Cardiac septum (tissue), 1 donor: ENCODE measurements around the gene C5orf58. TPM values are rescaled to one million over a fixed set of nuclear protein-coding genes. Genes with fewer than 3 reads are reported as not detected.

Experiments
- total RNA-seq: library from RNA; stranded (reverse); fragmentation: NEBNext Ultra II Directional; extraction: Animal tissue kit (Norgen Biotek cat#: 25700); gene quantifications from one replicate; pipeline ENCODE4 v1.2.1, GENCODE V29; 2021
- donor health status: DM: no; HTN: no; CAD: no.

The C5orf58 gene
- total RNA-seq, 1 donor from 2014 or later = not detected

Other genes with a start within 250 kb of the C5orf58 start
- gene FOXI1, start 127.1 kb upstream of the C5orf58 start, total RNA-seq = not detected
- 6.2 TPM for gene LCP2, start 64.8 kb downstream of the C5orf58 start, total RNA-seq
- gene KCNMB1, start 156.4 kb downstream of the C5orf58 start, total RNA-seq = 5.7 TPM